ENCODE results near the gene PSMB9.
"Not testable (repeated sequence)": the region's sequence is repeated elsewhere in the genome, so short reads cannot be mapped to it uniquely, and the experiment has no call there.

Gene PSMB9
- 83.2 to 105 (median 95.1) reads per million in 4 experiments for total RNA-seq

DNA sequence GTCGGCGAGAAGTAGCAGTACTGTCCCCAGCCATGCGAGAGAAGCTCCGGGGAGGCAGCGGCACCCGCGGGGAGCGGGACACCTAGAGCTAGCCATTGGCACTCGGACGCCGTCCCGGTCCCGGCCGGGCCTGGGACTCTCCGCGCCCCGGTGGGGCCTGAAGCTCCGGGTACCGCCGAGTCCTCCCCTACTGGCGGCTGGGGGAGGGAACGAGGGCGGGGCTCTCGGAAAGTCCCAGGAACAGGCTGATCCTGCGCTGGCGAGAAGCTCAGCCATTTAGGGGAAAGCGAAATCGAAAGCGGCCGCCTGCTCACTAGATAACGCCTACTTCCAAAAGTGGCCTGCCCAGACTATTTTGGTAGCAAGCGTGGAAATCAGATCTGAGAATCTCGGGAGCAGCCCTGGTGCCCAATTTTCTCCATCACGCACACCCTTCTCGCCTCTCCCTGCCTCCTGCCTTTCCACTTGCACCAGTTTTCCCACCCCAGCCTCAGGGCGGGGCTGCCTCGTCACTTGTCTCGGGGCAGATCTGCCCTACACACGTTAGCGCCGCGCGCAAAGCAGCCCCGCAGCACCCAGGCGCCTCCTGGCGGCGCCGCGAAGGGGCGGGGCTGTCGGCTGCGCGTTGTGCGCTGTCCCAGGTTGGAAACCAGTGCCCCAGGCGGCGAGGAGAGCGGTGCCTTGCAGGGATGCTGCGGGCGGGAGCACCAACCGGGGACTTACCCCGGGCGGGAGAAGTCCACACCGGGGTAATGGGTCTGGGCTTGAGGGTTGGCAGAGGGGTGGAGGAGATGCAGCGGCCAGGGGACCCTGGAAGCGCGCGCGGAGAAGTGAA is at the start of gene PSMB9, which contains the start of gene TAP1:
Gene PSMB9, plus strand, starts transcription at position 652 of the 835 bp plus-strand sequence. Its CDS starts 38 bp downstream, at position 690.
Gene TAP1, minus strand, starts transcription at position 164 of the 835 bp plus-strand sequence. Its CDS starts 68 bp downstream, at position 96.
- DNase-seq = peak; percentile 88

- not testable (repeated sequence) for DNase-seq
These were observed 48.6 kb upstream of the PSMB9 start for GRCh38 chr6:32805404-32805803.

- DNase-seq = no peak
These were observed 46.9 kb upstream of the PSMB9 start for GRCh38 chr6:32807020-32807580.

GRCh38 chr6:32809171-32809570 is 44.8 kb upstream of the PSMB9 start:
- DNase-seq = no peak

- no peak for DNase-seq
These were observed 39.8 kb upstream of the PSMB9 start for GRCh38 chr6:32814145-32814544.

DNA sequence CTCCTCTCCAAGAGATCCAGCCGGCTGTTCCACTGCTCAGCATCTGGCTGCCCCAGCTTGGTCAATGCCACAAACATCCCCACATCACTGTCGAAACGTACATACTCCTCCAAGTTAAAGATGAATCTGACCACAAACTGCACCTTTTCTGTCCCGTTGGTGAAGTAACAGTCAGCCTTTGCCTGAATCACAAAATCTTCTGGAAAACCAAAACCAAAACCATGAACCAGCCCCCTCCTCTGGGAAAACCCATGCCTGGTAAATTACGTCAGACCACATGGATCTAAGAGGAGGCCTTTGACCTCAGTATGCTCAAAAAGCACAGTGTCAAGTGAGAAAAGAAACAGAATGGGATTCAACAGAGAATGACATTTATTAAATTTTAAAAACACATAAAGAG is 38.9 kb upstream of the PSMB9 start:
- no peak for DNase-seq

- no peak for DNase-seq
These were observed 38.0 kb upstream of the PSMB9 start for GRCh38 chr6:32815996-32816395.

DNA sequence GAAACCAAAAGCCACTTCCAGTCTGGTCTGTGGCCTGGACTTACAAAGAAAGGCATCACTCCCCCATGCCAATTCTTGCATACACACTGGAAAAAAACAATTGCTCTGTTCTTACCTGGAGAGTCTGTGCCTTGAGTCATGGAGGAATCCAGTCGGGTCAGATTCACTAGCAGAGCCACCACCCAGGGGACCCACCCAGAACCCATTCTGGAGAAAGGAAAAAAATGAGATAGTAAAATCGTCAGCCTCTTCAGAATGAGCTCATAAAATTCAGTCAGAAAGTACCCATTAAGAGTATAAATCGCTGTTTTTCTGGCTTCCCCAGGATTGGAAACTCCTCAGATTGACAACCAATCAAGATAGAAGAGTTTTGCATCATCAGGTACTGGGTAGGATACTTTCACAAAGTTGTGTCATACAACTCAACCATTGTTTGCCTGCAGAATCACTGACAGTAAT is 37.2 kb upstream of the PSMB9 start, which contains the start of gene HLA-DOB:
Gene HLA-DOB, minus strand, starts transcription at position 257 of the 459 bp plus-strand sequence. Its CDS starts 51 bp downstream, at position 206.
- no peak for DNase-seq

GRCh38 chr6:32818867-32819266 is 35.1 kb upstream of the PSMB9 start:
- no peak for DNase-seq

DNA sequence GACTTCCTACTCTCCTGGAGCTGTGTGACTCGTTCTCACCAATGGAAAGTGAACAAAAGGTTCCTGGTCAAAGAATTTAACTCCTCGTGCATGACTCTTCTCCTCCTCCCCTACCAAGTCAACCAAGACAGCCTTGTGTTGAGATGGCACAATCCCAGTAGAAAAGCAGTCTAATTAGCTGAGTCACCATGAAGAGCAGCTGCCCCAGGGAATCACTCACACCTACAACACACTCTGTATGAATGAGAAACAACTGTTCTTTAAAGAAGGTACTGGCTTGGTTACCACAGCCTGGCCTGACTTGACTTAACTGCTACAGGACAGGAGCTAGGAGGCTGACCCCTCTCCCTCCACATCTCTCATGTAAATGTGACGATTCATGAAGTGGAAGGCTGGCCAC is 34.3 kb upstream of the PSMB9 start:
- DNase-seq = no peak

- DNase-seq = no peak
These were observed 28.0 kb upstream of the PSMB9 start for GRCh38 chr6:32825966-32826365.

GRCh38 chr6:32827025-32827424 is 27.0 kb upstream of the PSMB9 start:
- DNase-seq = no peak

DNA sequence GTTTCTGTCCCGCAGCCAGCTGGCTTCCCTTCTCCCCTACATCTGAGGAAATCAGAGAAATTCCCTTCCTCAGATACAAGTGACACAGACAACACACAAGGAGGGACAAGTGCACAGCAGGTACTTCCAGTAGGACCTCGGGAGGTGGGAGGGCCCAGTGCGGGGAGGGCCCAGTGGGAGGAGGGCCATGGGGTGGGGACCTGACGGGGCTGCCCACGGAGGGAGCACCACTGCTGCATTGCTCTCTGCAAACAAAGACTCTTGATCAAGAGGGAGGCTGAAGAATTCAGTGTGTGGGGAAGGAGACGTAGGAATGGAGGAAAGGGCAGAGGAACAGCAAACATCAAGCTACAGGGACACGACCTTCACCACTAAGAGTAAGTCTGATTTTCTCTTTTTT is 24.5 kb upstream of the PSMB9 start:
- no peak for DNase-seq

DNA sequence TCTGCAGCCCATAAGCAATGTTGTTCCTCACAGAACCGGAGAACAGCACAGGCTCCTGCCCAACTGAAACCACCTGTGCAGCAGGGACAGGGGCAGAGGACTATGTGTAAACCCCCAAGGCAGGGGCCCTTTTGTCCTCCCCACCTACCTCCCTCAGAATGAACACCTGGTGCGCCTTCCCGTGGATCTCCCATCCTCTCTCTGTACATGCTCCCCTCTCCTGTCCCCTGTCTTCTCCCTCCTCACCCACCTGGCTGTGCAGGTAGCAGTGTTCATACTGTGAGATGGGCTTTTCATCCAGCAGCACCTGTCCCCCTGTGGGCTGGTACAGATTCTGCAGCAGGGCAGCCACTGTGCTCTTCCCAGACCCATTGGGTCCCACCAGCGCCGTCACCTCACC is 24.0 kb upstream of the PSMB9 start:
- DNase-seq = no peak

- DNase-seq = no peak
These were observed 23.1 kb upstream of the PSMB9 start for GRCh38 chr6:32830936-32831335.

- DNase-seq = no peak
These were observed 21.5 kb upstream of the PSMB9 start for GRCh38 chr6:32832535-32832934.

GRCh38 chr6:32833664-32834063 is 20.3 kb upstream of the PSMB9 start:
- no peak for DNase-seq

DNA sequence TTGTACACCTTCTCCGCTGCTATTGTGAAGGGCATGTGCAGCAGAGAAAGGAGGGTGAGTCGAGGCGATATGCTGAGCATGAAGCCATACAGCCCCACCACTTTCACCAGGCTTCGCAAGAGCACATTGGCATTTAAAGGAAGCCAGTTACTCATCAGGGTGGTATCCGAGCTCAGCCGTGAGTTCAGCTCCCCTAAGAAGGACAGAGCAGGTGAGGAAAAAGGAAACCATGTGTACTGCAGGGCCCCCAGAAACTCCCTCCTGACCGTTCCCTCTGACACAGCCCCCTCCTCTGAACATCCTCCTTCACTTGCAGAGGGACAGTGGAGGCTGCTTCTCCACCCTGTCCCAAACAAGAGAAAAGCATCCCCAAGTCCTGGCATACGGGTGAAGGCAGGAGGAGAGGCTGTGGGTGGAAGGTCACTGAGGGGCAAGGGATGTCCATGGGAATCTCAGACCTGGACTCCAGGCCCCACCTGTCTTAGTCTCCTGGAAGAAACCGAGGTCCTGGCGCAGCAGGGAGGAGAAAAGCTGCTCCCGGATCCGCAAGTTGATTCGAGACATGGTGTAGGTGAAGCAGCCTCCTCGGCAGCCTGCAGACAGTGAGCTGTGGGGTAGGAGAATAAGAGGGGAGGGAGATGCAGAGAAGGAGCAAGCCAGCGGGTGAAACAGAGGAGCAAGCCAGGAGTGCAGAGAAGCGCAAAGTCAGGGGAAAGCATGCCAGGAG is 18.7 kb upstream of the PSMB9 start:
- DNase-seq = no peak

GRCh38 chr6:32836873-32837272 is 17.1 kb upstream of the PSMB9 start:
- DNase-seq = no peak

GRCh38 chr6:32837651-32838113 is 16.3 kb upstream of the PSMB9 start:
- DNase-seq = no peak

- peak; percentile 95 for DNase-seq
These were observed 15.7 kb upstream of the PSMB9 start, which contains the start of gene TAP2 for GRCh38 chr6:32838114-32838958. Gene TAP2 (minus strand): TSS chr6:32838739. CDS start chr6:32838233, 506 bp downstream.

DNA sequence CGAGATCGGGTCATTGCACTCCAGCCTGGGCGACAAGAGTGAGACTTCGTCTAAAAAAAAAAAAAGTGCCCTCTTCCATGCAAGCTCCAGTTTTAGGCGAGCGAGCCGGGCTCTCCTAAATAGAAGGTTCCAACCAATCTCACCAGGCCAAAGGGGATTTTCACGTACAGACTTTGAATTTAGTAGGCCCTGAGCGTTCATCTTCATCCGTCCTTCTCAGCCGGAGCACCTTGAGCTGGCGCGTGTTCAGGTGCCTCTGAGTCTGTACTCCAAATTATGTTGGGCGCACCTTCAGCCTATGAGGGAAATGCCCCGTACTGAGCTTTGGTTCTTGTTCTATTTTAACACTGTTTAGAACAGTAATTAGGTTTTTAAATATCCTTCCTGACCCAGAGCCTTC is 14.6 kb upstream of the PSMB9 start:
- DNase-seq = no peak

Data from effector CD8-positive, alpha-beta T cell (primary cell).